SK-N-SH treated with all-trans-retinoic acid at 6 μM for 48 hours (cell line): ENCODE data around the gene SORCS2.

Experiments
- ATAC-seq: fragments of 200-7000 bp; cut with Tn5 transposase; 3 replicates; pipeline ENCODE4 v1.9.1; 2020; ENCODE audit warnings: mild to moderate bottlenecking, moderate library complexity
- ARNTL ChIP-seq: fragments of 450-650 bp; formaldehyde crosslinking; IDR thresholded peaks from 2 replicates; pipeline ENCODE4 v1.5.0; 2020; ENCODE audit warnings: low read depth, mild to moderate bottlenecking, moderate library complexity, borderline replicate concordance
- BACH2 ChIP-seq: fragments of 250-450 bp; sonication (Bioruptor Pico); IDR thresholded peaks from 2 replicates; pipeline ENCODE4 v1.9.0; 2021; ENCODE audit warnings: mild to moderate bottlenecking, borderline replicate concordance
- CSDC2 ChIP-seq: fragments of 250-450 bp; sonication (Bioruptor Pico); IDR thresholded peaks from 2 replicates; pipeline ENCODE4 v1.5.0; 2020; ENCODE audit warnings: mild to moderate bottlenecking, moderate library complexity
- ESRRG ChIP-seq: fragments of 250-450 bp; sonication (Bioruptor Pico); IDR thresholded peaks from 2 replicates; pipeline ENCODE4 v1.6.1; 2021; ENCODE audit warnings: mild to moderate bottlenecking
- ISL1 ChIP-seq: fragments of 250-450 bp; sonication (Bioruptor Pico); IDR thresholded peaks from 2 replicates; pipeline ENCODE4 v2.1.2; 2022; ENCODE audit warnings: mild to moderate bottlenecking, moderate library complexity
- OSR1 ChIP-seq: fragments of 250-450 bp; sonication (Bioruptor Pico); IDR thresholded peaks from 2 replicates; pipeline ENCODE4 v1.8.0; 2022; ENCODE audit warnings: moderate library complexity, mild to moderate bottlenecking, inconsistent platforms
- PATZ1 ChIP-seq: fragments of 250-450 bp; sonication (Bioruptor Pico); IDR thresholded peaks from 2 replicates; pipeline ENCODE4 v1.8.0; 2020; ENCODE audit warnings: mild to moderate bottlenecking, moderate library complexity, borderline replicate concordance
- PPARA ChIP-seq: fragments of 250-450 bp; sonication (Bioruptor Pico); IDR thresholded peaks from 2 replicates; pipeline ENCODE4 v1.5.0; 2020; ENCODE audit warnings: mild to moderate bottlenecking, borderline replicate concordance
- RARB ChIP-seq: fragments of 250-450 bp; sonication (Bioruptor Pico); IDR thresholded peaks from 2 replicates; pipeline ENCODE4 v1.8.0; 2021; ENCODE audit warnings: mild to moderate bottlenecking, moderate library complexity
- SNAI2 ChIP-seq: fragments of 250-450 bp; sonication (Bioruptor Pico); IDR thresholded peaks from 2 replicates; pipeline ENCODE4 v1.5.0; 2020; ENCODE audit warnings: mild to moderate bottlenecking, moderate library complexity
- TCF4 ChIP-seq: fragments of 250-450 bp; sonication (Bioruptor Pico); IDR thresholded peaks from 2 replicates; pipeline ENCODE4 v1.8.0; 2021; ENCODE audit warnings: mild to moderate bottlenecking, moderate library complexity, borderline replicate concordance
- TOX ChIP-seq: fragments of 250-450 bp; sonication (Bioruptor Pico); IDR thresholded peaks from 2 replicates; pipeline ENCODE4 v1.8.0; 2021; ENCODE audit warnings: mild to moderate bottlenecking, moderate library complexity, borderline replicate concordance
- ZC3H10 ChIP-seq: fragments of 250-450 bp; sonication (Bioruptor Pico); IDR thresholded peaks from 2 replicates; pipeline ENCODE4 v1.5.1; 2021; ENCODE audit warnings: mild to moderate bottlenecking, moderate library complexity
- ZFP3 ChIP-seq: fragments of 250-450 bp; sonication (Bioruptor Pico); IDR thresholded peaks from 2 replicates; pipeline ENCODE4 v1.5.0; 2020; ENCODE audit warnings: mild to moderate bottlenecking, moderate library complexity
- ZFP30 ChIP-seq: fragments of 450-650 bp; formaldehyde crosslinking; IDR thresholded peaks from 2 replicates; pipeline ENCODE4 v1.5.0; 2022; ENCODE audit warnings: mild to moderate bottlenecking, moderate library complexity
- ZNF565 ChIP-seq: fragments of 450-650 bp; formaldehyde crosslinking; conservative IDR thresholded peaks from 2 replicates; pipeline ENCODE4 v1.5.0; 2020; ENCODE audit warnings: low read depth, mild to moderate bottlenecking, moderate library complexity
- ZNF70 ChIP-seq: fragments of 450-650 bp; formaldehyde crosslinking; IDR thresholded peaks from 2 replicates; pipeline ENCODE4 v1.5.0; 2020; ENCODE audit warnings: mild to moderate bottlenecking, moderate library complexity
- ZNF8 ChIP-seq: fragments of 450-650 bp; formaldehyde crosslinking; IDR thresholded peaks from 2 replicates; pipeline ENCODE4 v1.5.0; 2020; ENCODE audit warnings: mild to moderate bottlenecking, moderate library complexity
- TF ChIP-seq, protein P1 (sequence below): fragments of 250-450 bp; sonication (Bioruptor Pico); IDR thresholded peaks from 2 replicates; pipeline ENCODE4 v1.5.1; 2020; ENCODE audit warnings: low read depth, mild to moderate bottlenecking, moderate library complexity
- TF ChIP-seq, protein P2 (sequence below): fragments of 250-450 bp; sonication (Bioruptor Pico); IDR thresholded peaks from 2 replicates; pipeline ENCODE4 v1.8.0; 2021; ENCODE audit warnings: low read depth, mild to moderate bottlenecking, moderate library complexity, borderline replicate concordance
- TF ChIP-seq, protein P3 (sequence below): fragments of 250-450 bp; sonication (Bioruptor Pico); IDR thresholded peaks from 2 replicates; pipeline ENCODE4 v1.5.0; 2020; ENCODE audit warnings: mild to moderate bottlenecking, moderate library complexity
- TF ChIP-seq, protein P4 (sequence below): fragments of 250-450 bp; sonication (Bioruptor Pico); IDR thresholded peaks from 2 replicates; pipeline ENCODE4 v1.5.1; 2021; ENCODE audit warnings: mild to moderate bottlenecking, moderate library complexity

SORCS2 gene

DNA sequence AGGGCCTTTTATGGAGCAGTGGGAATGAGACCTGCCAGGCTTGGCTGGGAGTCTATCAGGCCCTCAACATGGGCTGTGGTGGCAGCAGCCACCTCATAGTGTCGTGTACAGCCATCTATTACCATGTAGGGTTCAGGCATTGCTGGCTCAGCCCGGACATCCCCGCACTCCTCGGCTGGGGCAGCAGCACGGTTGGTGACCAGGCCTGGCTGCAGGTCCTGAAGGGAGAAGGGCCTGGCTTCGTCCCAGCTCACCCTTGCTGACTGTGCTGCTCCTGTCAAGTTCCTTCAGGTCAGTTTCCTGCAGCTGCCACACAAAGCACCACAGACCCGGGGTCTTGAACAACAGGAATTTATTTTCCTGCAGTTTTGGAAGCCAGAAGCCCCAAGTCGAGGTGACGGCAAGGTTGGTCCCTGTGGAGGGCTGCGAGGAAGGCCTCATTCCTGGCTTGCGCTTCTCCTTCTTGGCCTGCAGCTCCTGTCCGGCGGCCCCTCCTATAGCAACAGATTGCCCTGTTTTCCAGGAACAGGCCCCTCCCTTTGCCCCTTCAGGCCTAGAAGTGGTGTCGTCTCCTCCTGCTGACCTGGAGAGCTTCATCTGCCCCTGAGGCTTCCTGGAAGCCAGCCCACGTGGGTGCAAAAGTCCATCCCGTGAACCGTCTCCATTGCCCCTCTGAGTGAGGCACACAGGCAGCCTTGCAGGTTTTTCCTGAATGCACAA is 25.2 kb upstream of the SORCS2 start:
- ATAC-seq = no peak; the same call in 2 of the 3 replicates
- TF ChIP-seq OSR1 (CRISPR knock-in tag) (no peak), TOX (CRISPR knock-in tag) (no peak), BACH2 (CRISPR knock-in tag) (no peak), CSDC2 (CRISPR knock-in tag) (no peak), PPARA (CRISPR knock-in tag) (no peak), ZNF565 (CRISPR knock-in tag) (no peak), ESRRG (CRISPR knock-in tag) (no peak), SNAI2 (CRISPR knock-in tag) (no peak), ZNF8 (CRISPR knock-in tag) (no peak), PATZ1 (CRISPR knock-in tag) (no peak), ZNF70 (CRISPR knock-in tag) (no peak), ZFP3 (CRISPR knock-in tag) (no peak)
- TF ChIP-seq, protein P1, sequence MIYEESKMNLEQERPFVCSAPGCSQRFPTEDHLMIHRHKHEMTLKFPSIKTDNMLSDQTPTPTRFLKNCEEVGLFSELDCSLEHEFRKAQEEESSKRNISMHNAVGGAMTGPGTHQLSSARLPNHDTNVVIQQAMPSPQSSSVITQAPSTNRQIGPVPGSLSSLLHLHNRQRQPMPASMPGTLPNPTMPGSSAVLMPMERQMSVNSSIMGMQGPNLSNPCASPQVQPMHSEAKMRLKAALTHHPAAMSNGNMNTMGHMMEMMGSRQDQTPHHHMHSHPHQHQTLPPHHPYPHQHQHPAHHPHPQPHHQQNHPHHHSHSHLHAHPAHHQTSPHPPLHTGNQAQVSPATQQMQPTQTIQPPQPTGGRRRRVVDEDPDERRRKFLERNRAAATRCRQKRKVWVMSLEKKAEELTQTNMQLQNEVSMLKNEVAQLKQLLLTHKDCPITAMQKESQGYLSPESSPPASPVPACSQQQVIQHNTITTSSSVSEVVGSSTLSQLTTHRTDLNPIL (CRISPR knock-in tag) = no peak

GRCh38 chr4:7167706-7168105 is 24.6 kb upstream of the SORCS2 start:
- peak; percentile 40; the same call in 1 of the 3 replicates for ATAC-seq
- TF ChIP-seq, protein P2, sequence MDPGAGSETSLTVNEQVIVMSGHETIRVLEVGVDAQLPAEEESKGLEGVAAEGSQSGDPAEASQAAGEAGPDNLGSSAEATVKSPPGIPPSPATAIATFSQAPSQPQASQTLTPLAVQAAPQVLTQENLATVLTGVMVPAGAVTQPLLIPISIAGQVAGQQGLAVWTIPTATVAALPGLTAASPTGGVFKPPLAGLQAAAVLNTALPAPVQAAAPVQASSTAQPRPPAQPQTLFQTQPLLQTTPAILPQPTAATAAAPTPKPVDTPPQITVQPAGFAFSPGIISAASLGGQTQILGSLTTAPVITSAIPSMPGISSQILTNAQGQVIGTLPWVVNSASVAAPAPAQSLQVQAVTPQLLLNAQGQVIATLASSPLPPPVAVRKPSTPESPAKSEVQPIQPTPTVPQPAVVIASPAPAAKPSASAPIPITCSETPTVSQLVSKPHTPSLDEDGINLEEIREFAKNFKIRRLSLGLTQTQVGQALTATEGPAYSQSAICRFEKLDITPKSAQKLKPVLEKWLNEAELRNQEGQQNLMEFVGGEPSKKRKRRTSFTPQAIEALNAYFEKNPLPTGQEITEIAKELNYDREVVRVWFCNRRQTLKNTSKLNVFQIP (CRISPR knock-in tag) = no peak
- TF ChIP-seq ZFP3 (CRISPR knock-in tag) = no peak
- TF ChIP-seq RARB (CRISPR knock-in tag) = no peak
- TF ChIP-seq TOX (CRISPR knock-in tag) = no peak
- no peak for TF ChIP-seq OSR1 (CRISPR knock-in tag)
- TF ChIP-seq, protein P3, sequence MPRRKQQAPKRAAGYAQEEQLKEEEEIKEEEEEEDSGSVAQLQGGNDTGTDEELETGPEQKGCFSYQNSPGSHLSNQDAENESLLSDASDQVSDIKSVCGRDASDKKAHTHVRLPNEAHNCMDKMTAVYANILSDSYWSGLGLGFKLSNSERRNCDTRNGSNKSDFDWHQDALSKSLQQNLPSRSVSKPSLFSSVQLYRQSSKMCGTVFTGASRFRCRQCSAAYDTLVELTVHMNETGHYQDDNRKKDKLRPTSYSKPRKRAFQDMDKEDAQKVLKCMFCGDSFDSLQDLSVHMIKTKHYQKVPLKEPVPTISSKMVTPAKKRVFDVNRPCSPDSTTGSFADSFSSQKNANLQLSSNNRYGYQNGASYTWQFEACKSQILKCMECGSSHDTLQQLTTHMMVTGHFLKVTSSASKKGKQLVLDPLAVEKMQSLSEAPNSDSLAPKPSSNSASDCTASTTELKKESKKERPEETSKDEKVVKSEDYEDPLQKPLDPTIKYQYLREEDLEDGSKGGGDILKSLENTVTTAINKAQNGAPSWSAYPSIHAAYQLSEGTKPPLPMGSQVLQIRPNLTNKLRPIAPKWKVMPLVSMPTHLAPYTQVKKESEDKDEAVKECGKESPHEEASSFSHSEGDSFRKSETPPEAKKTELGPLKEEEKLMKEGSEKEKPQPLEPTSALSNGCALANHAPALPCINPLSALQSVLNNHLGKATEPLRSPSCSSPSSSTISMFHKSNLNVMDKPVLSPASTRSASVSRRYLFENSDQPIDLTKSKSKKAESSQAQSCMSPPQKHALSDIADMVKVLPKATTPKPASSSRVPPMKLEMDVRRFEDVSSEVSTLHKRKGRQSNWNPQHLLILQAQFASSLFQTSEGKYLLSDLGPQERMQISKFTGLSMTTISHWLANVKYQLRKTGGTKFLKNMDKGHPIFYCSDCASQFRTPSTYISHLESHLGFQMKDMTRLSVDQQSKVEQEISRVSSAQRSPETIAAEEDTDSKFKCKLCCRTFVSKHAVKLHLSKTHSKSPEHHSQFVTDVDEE (CRISPR knock-in tag) = no peak
- TF ChIP-seq, protein P4, sequence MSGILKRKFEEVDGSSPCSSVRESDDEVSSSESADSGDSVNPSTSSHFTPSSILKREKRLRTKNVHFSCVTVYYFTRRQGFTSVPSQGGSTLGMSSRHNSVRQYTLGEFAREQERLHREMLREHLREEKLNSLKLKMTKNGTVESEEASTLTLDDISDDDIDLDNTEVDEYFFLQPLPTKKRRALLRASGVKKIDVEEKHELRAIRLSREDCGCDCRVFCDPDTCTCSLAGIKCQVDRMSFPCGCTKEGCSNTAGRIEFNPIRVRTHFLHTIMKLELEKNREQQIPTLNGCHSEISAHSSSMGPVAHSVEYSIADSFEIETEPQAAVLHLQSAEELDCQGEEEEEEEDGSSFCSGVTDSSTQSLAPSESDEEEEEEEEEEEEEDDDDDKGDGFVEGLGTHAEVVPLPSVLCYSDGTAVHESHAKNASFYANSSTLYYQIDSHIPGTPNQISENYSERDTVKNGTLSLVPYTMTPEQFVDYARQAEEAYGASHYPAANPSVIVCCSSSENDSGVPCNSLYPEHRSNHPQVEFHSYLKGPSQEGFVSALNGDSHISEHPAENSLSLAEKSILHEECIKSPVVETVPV (CRISPR knock-in tag) = no peak
- TF ChIP-seq ZFP30 (CRISPR knock-in tag) = no peak
- TF ChIP-seq ZC3H10 (CRISPR knock-in tag) = no peak
- no peak for TF ChIP-seq ISL1 (CRISPR knock-in tag)
- TF ChIP-seq TCF4 (CRISPR knock-in tag) = no peak
- no peak for TF ChIP-seq CSDC2 (CRISPR knock-in tag)
- no peak for TF ChIP-seq ZNF565 (CRISPR knock-in tag)
- no peak for TF ChIP-seq ESRRG (CRISPR knock-in tag)
- no peak for TF ChIP-seq SNAI2 (CRISPR knock-in tag)
- TF ChIP-seq, protein P1 (CRISPR knock-in tag) = no peak
- no peak for TF ChIP-seq ZNF70 (CRISPR knock-in tag)
- no peak for TF ChIP-seq ZNF8 (CRISPR knock-in tag)
- no peak for TF ChIP-seq PPARA (CRISPR knock-in tag)
- TF ChIP-seq ARNTL = no peak
